Right atrium auricular region (tissue), 2 donors: Measurements from ENCODE around the gene PUS3. TPM values are rescaled to one million over a fixed set of nuclear protein-coding genes. Genes with fewer than 3 reads are reported as not detected.
A peak's percentile ranks its signal among the peaks of the same experiment; 100 is the strongest.

ENCODE experiments used
- DNase-seq: peaks from one replicate; pipeline ENCODE4 v3.0.0-alpha.2; 2019; ENCODE audit warnings: low spot score
- H3K27ac ChIP-seq, 2 donors: fragments of 200-600 bp; sonication (generic); 1 replicate in 1 of 2; 2 replicates in 1 of 2; pipeline ENCODE4 v1.5.1; 2016 to 2019
- H3K27me3 ChIP-seq, 2 donors: fragments of 200-600 bp; sonication (generic); one replicate each; pipeline versions ENCODE4 v1.5.1 to v1.6.0; 2017 to 2019
- H3K36me3 ChIP-seq: fragments of 200-600 bp; sonication (generic); one replicate; pipeline ENCODE4 v1.5.1; 2016
- H3K4me1 ChIP-seq, 2 donors: fragments of 200-600 bp; sonication (generic); one replicate each; pipeline versions ENCODE4 v1.5.1 to v1.6.0; 2017 to 2019
- H3K4me3 ChIP-seq, 2 donors: fragments of 200-600 bp; sonication (generic); 1 replicate in 1 of 2; 2 replicates in 1 of 2; pipeline ENCODE4 v1.5.1; 2017 to 2019; ENCODE audit warnings: mild to moderate bottlenecking in 1 of 2, moderate library complexity in 1 of 2
- H3K9me3 ChIP-seq, 2 donors: fragments of 200-600 bp; sonication (generic); one replicate each; pipeline ENCODE4 v1.5.1; 2019
- CTCF ChIP-seq, 2 donors: fragments of 200-600 bp; sonication (generic); IDR thresholded peaks; one replicate each; pipeline ENCODE4 v1.5.1; 2019; ENCODE audit warnings: antibody characterized with exemption in 2 of 2
- total RNA-seq, 2 donors: library from RNA; depleted of rRNA; stranded (reverse); fragments of >200 nt; gene quantifications; one replicate each; pipeline ENCODE4 v1.1.0, GENCODE V29; 2016

Gene PUS3
- total RNA-seq, 2 donors from 2014 or later = 3.1 to 8.7 TPM

GRCh38 chr11:125945797-125946520, 43.0 kb upstream of the PUS3 start, which contains the start of gene VSIG10L2:
Gene VSIG10L2 (plus strand): TSS chr11:125946044. CDS start chr11:125946056, 12 bp downstream.
- no peaks in the 10 kb centered on the region for H3K9me3 ChIP-seq
- TF ChIP-seq CTCF (IDR thresholded peaks at IDR 0.05) = no peak
- DNase-seq = peak; percentile 40
- H3K4me1 ChIP-seq = peaks cover 0 to 19% of the 10 kb centered on the region in 2 donors
- H3K4me3 ChIP-seq = no peak within 1 kb of the TSS
- no peak within 1 kb of the TSS for H3K27ac ChIP-seq
- no peaks in the 10 kb centered on the region for H3K36me3 ChIP-seq
- H3K27me3 ChIP-seq = no peaks in the 10 kb centered on the region

- H3K9me3 ChIP-seq = no peaks in the 10 kb centered on the region
- TF ChIP-seq CTCF (IDR thresholded peaks at IDR 0.05) = no peak
- H3K27ac ChIP-seq = no peak overlapping the region
- H3K27me3 ChIP-seq = no peaks in the 10 kb centered on the region
- no peaks in the 10 kb centered on the region for H3K36me3 ChIP-seq
- no peak overlapping the region for H3K4me3 ChIP-seq
- peak; percentile 9 for DNase-seq
- peaks cover 0 to 13% of the 10 kb centered on the region in 2 donors for H3K4me1 ChIP-seq
Measured at GRCh38 chr11:125945011-125945796, 42.2 kb upstream of the PUS3 start.

GRCh38 chr11:125944350-125945010, 41.5 kb upstream of the PUS3 start:
- TF ChIP-seq CTCF (IDR thresholded peaks at IDR 0.05) = no peak
- H3K27ac ChIP-seq = no peak overlapping the region
- peaks cover 0 to 13% of the 10 kb centered on the region in 2 donors for H3K4me1 ChIP-seq
- no peaks in the 10 kb centered on the region for H3K9me3 ChIP-seq
- no peaks in the 10 kb centered on the region for H3K36me3 ChIP-seq
- H3K27me3 ChIP-seq = no peaks in the 10 kb centered on the region
- peak; percentile 46 for DNase-seq
- no peak overlapping the region for H3K4me3 ChIP-seq

- no peak overlapping the region for H3K27ac ChIP-seq
- H3K27me3 ChIP-seq = no peaks in the 10 kb centered on the region
- H3K4me1 ChIP-seq = peaks cover 0 to 13% of the 10 kb centered on the region in 2 donors
- H3K9me3 ChIP-seq = no peaks in the 10 kb centered on the region
- no peaks in the 10 kb centered on the region for H3K36me3 ChIP-seq
- peak; percentile 18 for DNase-seq
- no peak for TF ChIP-seq CTCF (IDR thresholded peaks at IDR 0.05)
- no peak overlapping the region for H3K4me3 ChIP-seq
Measured at GRCh38 chr11:125943661-125944349, 40.8 kb upstream of the PUS3 start.

- Histone ChIP-seq H3K9me3 (no peaks in the 10 kb centered on the region), H3K27me3 (no peaks in the 10 kb centered on the region), H3K4me3 (no peak overlapping the region), H3K27ac (no peak overlapping the region), H3K4me1 (peaks cover 0 to 13% of the 10 kb centered on the region in 2 donors), H3K36me3 (no peaks in the 10 kb centered on the region)
- peak; percentile 44 for DNase-seq
- TF ChIP-seq CTCF (IDR thresholded peaks at IDR 0.05) = no peak
Measured at GRCh38 chr11:125942771-125943428, 39.9 kb upstream of the PUS3 start.
